ENCODE results near the gene TPSB2.
"Not testable (repeated sequence)": the region's sequence is repeated elsewhere in the genome, so short reads cannot be mapped to it uniquely, and the experiment has no call there.

The TPSB2 gene

GRCh38 chr16:1210461-1210860, 19.5 kb downstream of the TPSB2 start:
- no peaks in the 10 kb centered on the region for H3K36me3 Mint-ChIP-seq
- H3K9me3 Mint-ChIP-seq, result no peaks in the 10 kb centered on the region
- H3K27ac Mint-ChIP-seq, result no peak overlapping the region
- peaks cover 35% of the 10 kb centered on the region for H3K27me3 Mint-ChIP-seq
- no peak overlapping the region for H3K4me3 Mint-ChIP-seq
- H3K4me1 Mint-ChIP-seq, result no peaks in the 10 kb centered on the region
- ATAC-seq, result no peak

DNA sequence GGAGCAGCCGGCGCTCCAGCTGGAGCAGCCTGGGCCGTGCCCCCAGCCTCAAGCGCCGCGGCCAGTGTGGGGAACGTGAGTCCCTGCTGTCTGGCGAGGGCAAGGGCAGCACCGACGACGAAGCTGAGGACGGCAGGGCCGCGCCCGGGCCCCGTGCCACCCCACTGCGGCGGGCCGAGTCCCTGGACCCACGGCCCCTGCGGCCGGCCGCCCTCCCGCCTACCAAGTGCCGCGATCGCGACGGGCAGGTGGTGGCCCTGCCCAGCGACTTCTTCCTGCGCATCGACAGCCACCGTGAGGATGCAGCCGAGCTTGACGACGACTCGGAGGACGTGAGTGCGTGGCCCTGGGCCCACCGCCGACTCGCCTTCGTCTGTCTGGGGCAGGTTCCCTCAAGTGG, 20.9 kb downstream of the TPSB2 start:
- H3K27ac Mint-ChIP-seq, result no peak overlapping the region
- ATAC-seq, result no peak
- no peaks in the 10 kb centered on the region for H3K4me1 Mint-ChIP-seq
- no peaks in the 10 kb centered on the region for H3K36me3 Mint-ChIP-seq
- no peak overlapping the region for H3K4me3 Mint-ChIP-seq
- H3K9me3 Mint-ChIP-seq, result no peaks in the 10 kb centered on the region
- peaks cover 25% of the 10 kb centered on the region for H3K27me3 Mint-ChIP-seq

DNA sequence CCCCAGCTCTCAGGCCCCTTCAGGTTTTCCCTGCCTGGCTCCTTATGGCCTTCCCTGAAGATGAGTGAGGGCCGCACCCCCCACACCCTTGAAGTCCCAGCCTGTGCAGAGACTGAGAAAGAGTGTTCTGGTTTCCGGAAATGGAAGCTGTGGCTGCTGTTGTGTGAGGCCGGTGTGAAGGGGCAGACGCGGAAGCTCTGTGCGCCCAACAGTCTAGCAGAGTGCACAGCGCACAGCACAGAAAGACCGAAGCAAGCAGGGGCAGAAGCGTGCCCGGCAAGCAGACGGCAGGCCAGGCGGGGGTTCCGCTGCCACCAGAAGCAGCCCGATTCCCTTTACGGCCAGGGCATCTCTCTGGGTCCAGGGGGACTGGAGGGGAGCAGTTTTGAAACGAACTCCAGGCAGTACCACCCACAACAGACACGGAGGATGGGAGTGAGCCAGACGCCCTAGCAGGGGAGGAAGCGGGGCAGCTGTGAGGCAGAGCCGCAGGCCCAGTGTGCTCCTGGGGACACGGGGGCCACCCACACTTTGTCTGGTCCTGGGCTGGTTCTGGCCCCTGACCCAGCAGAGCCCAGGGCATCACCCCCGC, 21.6 kb downstream of the TPSB2 start:
- no peak overlapping the region for H3K4me3 Mint-ChIP-seq

GRCh38 chr16:1206786-1207185, 23.2 kb downstream of the TPSB2 start:
- no peak for ATAC-seq
- H3K36me3 Mint-ChIP-seq, result no peaks in the 10 kb centered on the region
- H3K27me3 Mint-ChIP-seq, result peaks cover 27% of the 10 kb centered on the region
- H3K27ac Mint-ChIP-seq, result no peak overlapping the region
- no peaks in the 10 kb centered on the region for H3K4me1 Mint-ChIP-seq
- H3K9me3 Mint-ChIP-seq, result no peaks in the 10 kb centered on the region
- no peak overlapping the region for H3K4me3 Mint-ChIP-seq

More for the DNA sequence above, 21.6 kb downstream of the TPSB2 start:
- no peak for ATAC-seq
- Mint-ChIP-seq H3K27me3 (peaks cover 25% of the 10 kb centered on the region), H3K4me1 (no peaks in the 10 kb centered on the region), H3K9me3 (no peaks in the 10 kb centered on the region), H3K36me3 (no peaks in the 10 kb centered on the region), H3K27ac (no peak overlapping the region)

GRCh38 chr16:1206326-1206725, 23.7 kb downstream of the TPSB2 start:
- Mint-ChIP-seq H3K27me3 (peaks cover 27% of the 10 kb centered on the region), H3K4me1 (no peaks in the 10 kb centered on the region), H3K27ac (no peak overlapping the region), H3K36me3 (no peaks in the 10 kb centered on the region), H3K4me3 (no peak overlapping the region), H3K9me3 (no peaks in the 10 kb centered on the region)
- ATAC-seq, result no peak

- no peaks in the 10 kb centered on the region for H3K4me1 Mint-ChIP-seq
- no peaks in the 10 kb centered on the region for H3K36me3 Mint-ChIP-seq
Measured at GRCh38 chr16:1204933-1205332, 25.1 kb downstream of the TPSB2 start.

DNA sequence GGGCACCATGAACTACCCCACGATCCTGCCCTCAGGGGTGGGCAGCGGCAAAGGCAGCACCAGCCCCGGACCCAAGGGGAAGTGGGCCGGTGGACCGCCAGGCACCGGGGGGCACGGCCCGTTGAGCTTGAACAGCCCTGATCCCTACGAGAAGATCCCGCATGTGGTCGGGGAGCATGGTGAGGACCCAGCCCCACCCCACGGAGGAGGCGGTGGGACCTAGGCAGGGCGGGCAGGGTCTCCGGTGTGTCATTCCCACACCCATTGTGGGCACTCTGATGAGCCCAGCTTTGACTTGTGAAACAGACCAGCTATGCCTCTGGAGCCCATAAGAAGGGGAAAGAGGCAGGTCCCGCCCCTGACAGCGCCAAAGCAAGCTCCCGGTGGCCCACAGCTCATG, 27.7 kb downstream of the TPSB2 start:
- Mint-ChIP-seq H3K27ac (no peak overlapping the region), H3K27me3 (peaks cover 14% of the 10 kb centered on the region), H3K9me3 (peaks cover 4% of the 10 kb centered on the region), H3K4me3 (no peak overlapping the region), H3K4me1 (no peaks in the 10 kb centered on the region), H3K36me3 (no peaks in the 10 kb centered on the region)
- ATAC-seq, result no peak

More at GRCh38 chr16:1204933-1205332, 25.1 kb downstream of the TPSB2 start:
- no peak overlapping the region for H3K4me3 Mint-ChIP-seq
- no peak overlapping the region for H3K27ac Mint-ChIP-seq
- ATAC-seq, result no peak
- peaks cover under 1% of the 10 kb centered on the region for H3K9me3 Mint-ChIP-seq
- peaks cover 27% of the 10 kb centered on the region for H3K27me3 Mint-ChIP-seq

DNA sequence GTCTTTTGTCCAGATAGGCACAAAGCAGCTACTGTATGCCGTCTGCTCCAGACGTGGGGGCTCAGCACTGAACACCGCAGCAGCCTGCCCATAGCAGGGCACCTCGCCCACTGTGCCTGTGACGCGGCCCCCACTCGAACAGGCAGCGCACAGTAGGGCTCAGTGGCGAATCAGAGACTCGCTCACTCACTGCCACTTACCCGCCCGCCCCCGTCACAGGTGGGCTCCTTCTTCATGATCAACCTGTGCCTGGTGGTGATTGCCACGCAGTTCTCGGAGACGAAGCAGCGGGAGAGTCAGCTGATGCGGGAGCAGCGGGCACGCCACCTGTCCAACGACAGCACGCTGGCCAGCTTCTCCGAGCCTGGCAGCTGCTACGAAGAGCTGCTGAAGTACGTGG, 28.5 kb downstream of the TPSB2 start:
- Mint-ChIP-seq H3K27me3 (peaks cover 9% of the 10 kb centered on the region), H3K36me3 (no peaks in the 10 kb centered on the region), H3K27ac (no peak overlapping the region), H3K4me3 (no peak overlapping the region), H3K4me1 (no peaks in the 10 kb centered on the region), H3K9me3 (peaks cover 4% of the 10 kb centered on the region)
- ATAC-seq, result no peak

DNA sequence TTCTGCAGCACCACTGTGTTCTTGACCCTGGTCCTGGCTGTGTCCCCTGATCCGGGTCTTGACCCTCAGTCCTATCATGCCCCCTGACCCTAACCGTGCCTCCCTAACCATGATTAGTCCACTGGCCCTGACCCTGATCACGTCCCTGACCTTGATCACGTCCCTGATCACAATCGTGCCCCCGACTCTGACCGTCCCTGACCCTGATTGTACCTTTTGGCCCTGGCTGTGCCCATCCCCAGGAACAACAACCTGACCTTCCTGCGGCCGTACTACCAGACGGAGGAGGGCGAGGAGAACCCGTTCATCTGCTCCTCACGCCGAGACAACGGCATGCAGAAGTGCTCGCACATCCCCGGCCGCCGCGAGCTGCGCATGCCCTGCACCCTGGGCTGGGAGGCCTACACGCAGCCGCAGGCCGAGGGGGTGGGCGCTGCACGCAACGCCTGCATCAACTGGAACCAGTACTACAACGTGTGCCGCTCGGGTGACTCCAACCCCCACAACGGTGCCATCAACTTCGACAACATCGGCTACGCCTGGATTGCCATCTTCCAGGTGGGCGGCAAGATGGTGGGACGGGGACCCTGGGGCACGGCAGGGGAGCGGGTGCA, 29.9 kb downstream of the TPSB2 start:
- Mint-ChIP-seq H3K27me3 (peaks cover 17% of the 10 kb centered on the region), H3K9me3 (peaks cover 4% of the 10 kb centered on the region), H3K27ac (no peak overlapping the region)

DNA sequence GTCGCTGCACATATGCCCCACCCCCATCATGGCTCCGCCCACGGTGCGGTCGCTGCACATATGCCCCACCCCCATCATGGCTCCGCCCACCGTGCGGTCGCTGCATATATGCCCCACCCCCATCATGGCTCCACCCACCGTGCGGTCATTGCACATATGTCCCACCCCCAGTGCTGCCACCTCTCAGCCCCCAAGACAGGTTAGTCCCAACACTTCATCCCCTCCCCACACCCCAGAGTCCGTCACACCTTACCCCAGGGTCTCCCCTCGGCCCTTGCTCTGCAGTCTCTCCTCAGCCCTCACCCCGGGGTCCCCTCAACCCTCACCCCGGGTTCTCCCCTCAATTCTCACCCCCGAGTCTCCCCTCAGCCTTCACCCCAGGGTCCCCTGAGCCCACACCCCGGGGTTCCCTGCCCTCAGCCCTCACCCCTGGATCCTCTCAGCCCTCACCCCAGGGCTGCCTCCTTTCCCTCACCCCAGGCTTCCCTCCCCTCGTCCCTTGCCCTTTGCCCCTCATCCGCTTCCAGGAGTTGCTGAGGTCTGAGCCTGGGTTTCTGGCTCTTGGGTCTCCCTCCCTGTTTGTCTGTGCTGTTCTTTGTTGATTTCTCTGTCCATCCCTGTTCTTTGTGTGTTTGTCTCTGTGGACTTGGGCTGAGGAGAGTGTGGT, 30.5 kb downstream of the TPSB2 start:
- H3K36me3 Mint-ChIP-seq, result no peaks in the 10 kb centered on the region
- H3K27ac Mint-ChIP-seq, result no peak overlapping the region
- no peaks in the 10 kb centered on the region for H3K4me1 Mint-ChIP-seq
- H3K4me3 Mint-ChIP-seq, result no peak overlapping the region
- no peak for ATAC-seq
- peaks cover 17% of the 10 kb centered on the region for H3K27me3 Mint-ChIP-seq
- peaks cover 4% of the 10 kb centered on the region for H3K9me3 Mint-ChIP-seq

More for the DNA sequence above, 29.9 kb downstream of the TPSB2 start:
- H3K4me3 Mint-ChIP-seq, result no peak overlapping the region
- ATAC-seq, result no peak
- no peaks in the 10 kb centered on the region for H3K4me1 Mint-ChIP-seq
- no peaks in the 10 kb centered on the region for H3K36me3 Mint-ChIP-seq

- not testable (repeated sequence) for H3K4me3 Mint-ChIP-seq, ATAC-seq, H3K9me3 Mint-ChIP-seq, H3K36me3 Mint-ChIP-seq, H3K27ac Mint-ChIP-seq, H3K4me1 Mint-ChIP-seq
- H3K27me3 Mint-ChIP-seq, result peaks cover 14% of the 10 kb centered on the region
Measured at GRCh38 chr16:1198671-1199346, 31.2 kb downstream of the TPSB2 start.

GRCh38 chr16:1198194-1198593, 31.8 kb downstream of the TPSB2 start:
- Mint-ChIP-seq H3K27me3 (peaks cover 12% of the 10 kb centered on the region), H3K9me3 (peaks cover 4% of the 10 kb centered on the region), H3K4me1 (no peaks in the 10 kb centered on the region), H3K4me3 (no peak overlapping the region), H3K36me3 (no peaks in the 10 kb centered on the region), H3K27ac (no peak overlapping the region)
- no peak for ATAC-seq

GRCh38 chr16:1197237-1197866, 32.6 kb downstream of the TPSB2 start:
- Mint-ChIP-seq H3K9me3 (peaks cover 4% of the 10 kb centered on the region), H3K4me3 (no peak overlapping the region), H3K4me1 (no peaks in the 10 kb centered on the region), H3K36me3 (no peaks in the 10 kb centered on the region), H3K27me3 (peaks cover 20% of the 10 kb centered on the region), H3K27ac (no peak overlapping the region)
- no peak for ATAC-seq

GRCh38 chr16:1196494-1196893, 33.5 kb downstream of the TPSB2 start:
- H3K9me3 Mint-ChIP-seq, result peaks cover 4% of the 10 kb centered on the region
- H3K36me3 Mint-ChIP-seq, result no peaks in the 10 kb centered on the region
- peaks cover 23% of the 10 kb centered on the region for H3K27me3 Mint-ChIP-seq
- H3K4me3 Mint-ChIP-seq, result no peak overlapping the region
- no peak overlapping the region for H3K27ac Mint-ChIP-seq
- no peak for ATAC-seq
- no peaks in the 10 kb centered on the region for H3K4me1 Mint-ChIP-seq

DNA sequence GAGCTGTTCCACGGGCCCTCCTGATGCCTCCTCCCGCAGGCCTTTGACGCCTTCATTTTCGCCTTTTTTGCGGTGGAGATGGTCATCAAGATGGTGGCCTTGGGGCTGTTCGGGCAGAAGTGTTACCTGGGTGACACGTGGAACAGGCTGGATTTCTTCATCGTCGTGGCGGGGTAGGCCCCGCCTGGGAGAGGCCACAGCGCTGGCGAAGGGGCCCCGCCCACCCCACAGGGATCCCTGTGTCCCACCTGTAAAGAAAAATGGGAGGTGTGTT, 34.7 kb downstream of the TPSB2 start:
- H3K36me3 Mint-ChIP-seq, result no peaks in the 10 kb centered on the region
- no peak overlapping the region for H3K4me3 Mint-ChIP-seq
- ATAC-seq, result no peak

More for the DNA sequence above, 34.7 kb downstream of the TPSB2 start:
- Mint-ChIP-seq H3K27ac (no peak overlapping the region), H3K27me3 (peaks cover 23% of the 10 kb centered on the region), H3K4me1 (no peaks in the 10 kb centered on the region), H3K9me3 (peaks cover 4% of the 10 kb centered on the region)
